ENCODE results near the gene ATG5.

- TF ChIP-seq YY1 (IDR thresholded peaks at IDR 0.05; ENCODE audit: insufficient read depth, insufficient read length) (no peak), ZNF274 (IDR thresholded peaks at IDR 0.05; ENCODE audit: low read depth, low read length) (no peak), SUZ12 (IDR thresholded peaks at IDR 0.05; ENCODE audit: extremely low read depth, insufficient read depth, insufficient read length) (no peak)
Observed at GRCh38 chr6:106149472-106150069, 176.0 kb downstream of the ATG5 start.

All from NT2/D1 (cell line).